Peyer's patch (tissue), 4 donors: ENCODE results near the gene STX16.

Experiments used
- POLR2A ChIP-seq, 2 donors: fragments of 450-650 bp; IDR thresholded peaks; one replicate each; pipeline ENCODE4 v1.5.1; 2017; ENCODE audit warnings: antibody characterized with exemption in 2 of 2, mild to moderate bottlenecking in 2 of 2, moderate library complexity in 2 of 2
- TF ChIP-seq, protein P1 (sequence below), 6 experiments: fragments of 450-650 bp in 4 of 6; fragments of 200-600 bp in 2 of 6; sonication (generic) in 1 of 6; IDR thresholded peaks; one replicate each; pipeline ENCODE4 v1.5.1; 2017 to 2019; ENCODE audit warnings: antibody characterized with exemption in 6 of 6, mild to moderate bottlenecking in 3 of 6, moderate library complexity in 1 of 6

DNA sequence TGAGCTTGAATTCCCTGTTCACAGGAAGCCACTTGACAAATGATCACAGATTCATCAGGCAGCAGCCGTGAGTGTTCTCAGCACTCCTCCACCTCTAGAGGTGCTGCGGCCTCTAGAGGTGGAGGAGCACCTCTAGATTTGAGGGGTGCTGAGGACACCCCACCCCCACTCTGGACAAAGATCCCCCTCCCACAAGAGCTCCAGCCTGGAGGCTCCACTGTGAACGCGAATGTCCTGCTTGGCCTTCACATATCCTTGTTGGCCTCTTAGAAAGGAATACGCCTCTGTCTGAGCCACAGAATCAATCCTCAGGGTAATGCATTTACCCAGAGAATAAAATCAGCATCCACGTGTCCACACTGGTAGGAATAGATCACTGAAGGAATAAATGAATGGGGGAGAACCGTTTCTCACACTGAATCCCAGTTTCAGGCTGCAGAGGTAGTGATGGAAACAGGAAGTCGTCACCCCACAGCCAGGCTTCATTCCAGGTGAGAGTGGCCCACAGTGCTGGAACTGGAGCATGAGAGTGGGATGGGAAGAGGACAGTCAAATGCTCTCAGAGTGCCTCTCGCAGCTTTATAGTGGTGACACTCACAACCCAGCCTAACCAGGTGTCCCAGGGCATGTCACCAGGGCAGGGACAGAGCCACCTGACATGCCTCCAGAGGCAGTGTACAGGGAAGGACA lies 58.1 kb downstream of the STX16 start:
- TF ChIP-seq, protein P1, sequence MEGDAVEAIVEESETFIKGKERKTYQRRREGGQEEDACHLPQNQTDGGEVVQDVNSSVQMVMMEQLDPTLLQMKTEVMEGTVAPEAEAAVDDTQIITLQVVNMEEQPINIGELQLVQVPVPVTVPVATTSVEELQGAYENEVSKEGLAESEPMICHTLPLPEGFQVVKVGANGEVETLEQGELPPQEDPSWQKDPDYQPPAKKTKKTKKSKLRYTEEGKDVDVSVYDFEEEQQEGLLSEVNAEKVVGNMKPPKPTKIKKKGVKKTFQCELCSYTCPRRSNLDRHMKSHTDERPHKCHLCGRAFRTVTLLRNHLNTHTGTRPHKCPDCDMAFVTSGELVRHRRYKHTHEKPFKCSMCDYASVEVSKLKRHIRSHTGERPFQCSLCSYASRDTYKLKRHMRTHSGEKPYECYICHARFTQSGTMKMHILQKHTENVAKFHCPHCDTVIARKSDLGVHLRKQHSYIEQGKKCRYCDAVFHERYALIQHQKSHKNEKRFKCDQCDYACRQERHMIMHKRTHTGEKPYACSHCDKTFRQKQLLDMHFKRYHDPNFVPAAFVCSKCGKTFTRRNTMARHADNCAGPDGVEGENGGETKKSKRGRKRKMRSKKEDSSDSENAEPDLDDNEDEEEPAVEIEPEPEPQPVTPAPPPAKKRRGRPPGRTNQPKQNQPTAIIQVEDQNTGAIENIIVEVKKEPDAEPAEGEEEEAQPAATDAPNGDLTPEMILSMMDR (IDR thresholded peaks at IDR 0.05), result no peak
- TF ChIP-seq POLR2A (IDR thresholded peaks at IDR 0.05), result no peak
